GM12878 (cell line): Measurements from ENCODE around the gene GRB10. TPM values are rescaled to one million over a fixed set of nuclear protein-coding genes. Genes with fewer than 3 reads are reported as not detected.

ENCODE experiments used
- ATAC-seq: fragments of 200-7000 bp; cut with Tn5 transposase; 3 replicates; pipeline ENCODE4 v1.9.1; 2020; ENCODE audit warnings: mild to moderate bottlenecking, moderate library complexity
- BruUV-seq: library from RNA; stranded (reverse); fragments of 400-500 nt; replicated peaks from 2 replicates; lab custom pipeline; 2021; lab: Mats Ljungman, UMichigan
- CTCF ChIA-PET: fragments of 300-600 bp; sonication (Branson Sonifier 250); formaldehyde crosslinking; extraction: SDS; loops from one replicate; lab custom pipeline; 2021; ENCODE audit warnings: inconsistent platforms; lab: Yijun Ruan, JAX
- POLR2A ChIA-PET: fragments of 350-600 bp; formaldehyde crosslinking; extraction: SDS; loops from one replicate; lab custom pipeline; 2021; ENCODE audit warnings: inconsistent platforms; lab: Charles Lee
- RAD21 ChIA-PET: fragments of 300-600 bp; sonication (Branson Sonifier 250); formaldehyde crosslinking; loops from one replicate; lab custom pipeline; 2023; ENCODE audit warnings: antibody characterized with exemption; ENCODE audit not compliant: unreplicated experiment; lab: Charles Lee
- SMC1A ChIA-PET: fragments of 300-600 bp; sonication (Branson Sonifier 250); formaldehyde crosslinking; loops from one replicate; lab custom pipeline; 2023; ENCODE audit not compliant: unreplicated experiment, uncharacterized antibody; lab: Charles Lee
- DNase-seq: peaks from one replicate; pipeline ENCODE4 v3.0.0-alpha.2; 2011; ENCODE audit warnings: low read depth, low spot score
- FAIRE-seq: peaks from 3 replicates; lab custom pipeline; 2011; peaks lifted over from hg19 to GRCh38; lab: Jason Lieb, UNC
- H2AFZ ChIP-seq: 2 replicates; pipeline ENCODE4 v1.6.0; 2011; ENCODE audit warnings: low read depth, low read length, control low read depth; ENCODE audit not compliant: control insufficient read depth
- H3K27ac ChIP-seq: 2 replicates; pipeline ENCODE4 v1.5.1; 2011; ENCODE audit warnings: control low read depth; ENCODE audit not compliant: control insufficient read depth, insufficient read depth
- H3K27me3 ChIP-seq, 2 experiments: replicated peaks in 1 of 2; 2 replicates each; pipeline versions ENCODE4 v1.6.0 to v1.6.1; 2011; ENCODE audit warnings: low read length in 1 of 2; ENCODE audit not compliant: control insufficient read depth in 2 of 2, insufficient read depth in 2 of 2
- H3K36me3 ChIP-seq, 2 experiments: 2 replicates each; pipeline ENCODE4 v1.5.1; 2011; ENCODE audit warnings: low read length in 1 of 2; ENCODE audit not compliant: control insufficient read depth in 2 of 2, insufficient read depth in 2 of 2
- H3K4me1 ChIP-seq: 2 replicates; pipeline ENCODE4 v1.6.1; 2011; ENCODE audit warnings: mild to moderate bottlenecking, low read length, moderate library complexity, mixed read lengths; ENCODE audit not compliant: control insufficient read depth, insufficient read depth
- H3K4me2 ChIP-seq: 2 replicates; pipeline ENCODE4 v1.6.0; 2011; ENCODE audit warnings: control low read depth; ENCODE audit not compliant: control insufficient read depth, insufficient read depth
- H3K4me3 ChIP-seq: fragments of 200-600 bp; sonication (generic); 2 replicates; pipeline ENCODE4 v1.5.1; 2016
- H3K79me2 ChIP-seq: 2 replicates; pipeline ENCODE4 v1.6.0; 2011; ENCODE audit warnings: low read length; ENCODE audit not compliant: control insufficient read depth, insufficient read depth
- H3K9ac ChIP-seq: 2 replicates; pipeline ENCODE4 v1.8.0; 2011; ENCODE audit warnings: low read length, control low read depth, mixed read lengths; ENCODE audit not compliant: control insufficient read depth, insufficient read depth
- H3K9me3 ChIP-seq: replicated peaks from 3 replicates; pipeline ENCODE4 v1.5.1; 2011; ENCODE audit warnings: mild to moderate bottlenecking, low read length; ENCODE audit not compliant: control insufficient read depth, insufficient read depth
- H4K20me1 ChIP-seq: 2 replicates; pipeline ENCODE4 v1.6.0; 2011; ENCODE audit not compliant: control insufficient read depth, insufficient read depth
- ATF7 ChIP-seq: fragments of 450-650 bp; IDR thresholded peaks from 2 replicates; pipeline ENCODE4 v1.6.1; 2016; ENCODE audit warnings: low read depth, mild to moderate bottlenecking
- CEBPB ChIP-seq, 2 experiments: fragments of 150-350 bp in 1 of 2; IDR thresholded peaks; 2 replicates each; pipeline ENCODE4 v1.6.1; 2012 to 2014; ENCODE audit warnings: low read depth in 2 of 2, low read length in 2 of 2, borderline replicate concordance in 1 of 2, inconsistent platforms in 1 of 2
- E2F8 ChIP-seq: fragments of 450-650 bp; IDR thresholded peaks from 2 replicates; pipeline ENCODE4 v1.6.1; 2018; ENCODE audit warnings: mild to moderate bottlenecking, low read depth, moderate library complexity; ENCODE audit not compliant: partially characterized antibody
- IRF3 ChIP-seq: fragments of 450-650 bp; IDR thresholded peaks from 2 replicates; pipeline ENCODE4 v1.6.1; 2014; ENCODE audit warnings: mild to moderate bottlenecking
- IRF5 ChIP-seq: fragments of 450-650 bp; IDR thresholded peaks from 2 replicates; pipeline ENCODE4 v1.6.1; 2017; ENCODE audit warnings: borderline replicate concordance
- JUND ChIP-seq: IDR thresholded peaks from 2 replicates; pipeline ENCODE4 v1.6.1; 2012; ENCODE audit warnings: low read depth, mild to moderate bottlenecking, low read length, improper control_type of control experiment, moderate library complexity
- NR2C1 ChIP-seq: fragments of 450-650 bp; IDR thresholded peaks from 2 replicates; pipeline ENCODE4 v1.6.1; 2017; ENCODE audit warnings: antibody characterized with exemption, mild to moderate bottlenecking, moderate library complexity
- NR2F1 ChIP-seq: fragments of 450-650 bp; conservative IDR thresholded peaks from 2 replicates; pipeline ENCODE4 v1.6.1; 2017; ENCODE audit warnings: mild to moderate bottlenecking
- RB1 ChIP-seq: fragments of 450-650 bp; formaldehyde crosslinking; IDR thresholded peaks from 2 replicates; pipeline ENCODE4 v1.6.1; 2017; ENCODE audit warnings: mild to moderate bottlenecking, borderline replicate concordance
- SIN3A ChIP-seq: IDR thresholded peaks from 2 replicates; pipeline ENCODE4 v1.6.1; 2012; ENCODE audit warnings: low read depth, low read length, improper control_type of control experiment
- WGBS: methylation state at CpG from one replicate; pipeline ENCODE4 v1.1.6; 2016; ENCODE audit warnings: low lambda C conversion rate; ENCODE audit not compliant: insufficient replicate concordance, insufficient coverage; ENCODE audit errors: missing lambda C conversion rate; 5-methylcytosine and 5-hydroxymethylcytosine counted together
- in situ Hi-C: fragments of 300-500 bp; cut with MboI; formaldehyde crosslinking; loops from 9 replicates; pipeline ENCODE4 v1.14.3; 2018; ENCODE audit warnings: mixed read lengths
- intact Hi-C: fragments of 100-400 bp; cut with micrococcal nuclease; formaldehyde crosslinking; loops from one replicate; pipeline ENCODE4 v1.14.2; 2022; ENCODE audit not compliant: unreplicated experiment
- polyA plus RNA-seq, 11 experiments: library from polyadenylated mRNA; depleted of rRNA in 4 of 11; unstranded in 6 of 11; stranded (reverse) in 5 of 11; fragments of >200 nt; fragmentation: Nextera tagmentation in 4 of 11; fragmentation: Illumina TruSeq in 1 of 11; extraction: Ambion mirVana in 4 of 11; extraction: Trizol in 1 of 11; gene quantifications; 1 replicate in 1 of 11; 2 replicates in 10 of 11; pipeline versions ENCODE4 v1.2.1 to v1.2.3, GENCODE V29; 2011 to 2016; ENCODE audit warnings: inconsistent platforms in 2 of 11, missing spikeins in 2 of 11, low read depth in 1 of 11
- total RNA-seq, 4 experiments: library from RNA; depleted of rRNA in 3 of 4; stranded (reverse); fragments of >200 nt in 3 of 4; fragmentation: Illumina TruSeq in 1 of 4; extraction: Trizol in 1 of 4; gene quantifications; 2 replicates each; pipeline versions ENCODE4 v1.2.1 to v1.2.3, GENCODE V29; 2013 to 2021

GRB10 gene
- total and polyA plus RNA-seq, 10 of the 15 experiments (the other 5 are each of a cell fraction or from before 2014, with no cell fraction given), result 0.04 to 0.33 TPM; not detected in 8

DNA sequence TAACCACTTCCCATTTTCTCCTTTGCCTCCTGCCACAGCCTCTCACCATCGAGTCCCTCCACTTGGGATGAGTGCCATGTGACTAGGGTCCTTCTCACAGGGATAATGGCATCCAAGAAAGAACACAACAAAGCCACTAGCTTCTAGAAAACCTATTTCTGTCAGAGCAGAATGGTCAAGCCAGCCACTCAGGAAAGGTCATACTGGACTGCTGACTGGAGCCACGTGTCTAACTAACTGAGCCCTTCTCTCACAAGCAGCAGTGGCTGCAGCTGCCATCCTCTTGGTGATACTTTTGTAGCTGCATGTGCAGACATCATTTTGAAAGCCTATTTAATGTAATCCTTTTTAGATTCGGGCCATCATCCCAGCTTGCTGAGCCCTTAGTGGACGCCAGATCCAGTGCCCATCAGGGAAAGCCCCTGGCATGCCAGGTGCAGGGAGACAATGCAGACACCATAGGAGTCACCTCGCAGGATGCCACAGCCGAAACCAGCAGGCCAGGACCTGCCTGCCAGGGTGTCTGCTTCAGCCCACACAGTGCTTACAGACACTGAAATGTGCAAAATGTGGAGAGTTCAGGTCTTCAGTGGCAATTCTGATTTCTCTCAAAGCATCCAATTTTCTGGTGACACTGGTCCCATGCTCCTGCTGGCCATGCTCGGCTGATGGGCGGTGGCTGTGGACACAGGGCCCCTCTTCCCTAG lies 119.1 kb downstream of the GRB10 start (continued):
- no peak for TF ChIP-seq NR2C1
- no peak for TF ChIP-seq IRF5
- no peak for TF ChIP-seq ATF7

DNA sequence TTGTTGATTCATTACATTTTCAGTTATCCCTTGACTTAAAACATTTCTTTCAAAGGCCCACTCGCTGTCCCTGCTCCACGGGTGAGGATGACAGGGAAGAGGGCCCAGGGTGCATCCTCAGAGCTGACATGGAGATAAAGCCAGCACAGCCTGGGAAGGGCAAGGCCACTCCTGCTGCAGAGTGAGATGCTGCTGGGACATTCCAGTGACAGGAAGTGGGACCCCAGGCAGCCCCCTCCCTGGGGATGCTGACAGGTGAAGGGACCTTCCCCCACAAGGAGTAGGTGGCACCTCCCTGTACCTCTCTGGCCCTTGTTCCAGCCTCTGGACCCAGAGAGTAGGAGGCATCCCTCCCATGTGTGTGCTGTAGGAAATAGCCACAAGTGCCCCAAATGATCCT lies 119.7 kb downstream of the GRB10 start:
- Histone ChIP-seq H3K4me1 (peaks cover 42% of the 10 kb centered on the region), H3K27ac (no peak overlapping the region), H3K27me3 (peaks cover 0 to 3% of the 10 kb centered on the region in 2 experiments; a peak in 3 of 4 replicates), H3K4me2 (no peak overlapping the region), H4K20me1 (no peaks in the 10 kb centered on the region), H3K9me3 (no peaks in the 10 kb centered on the region; the same call in 2 of the 3 replicates), H2AFZ (no peak overlapping the region), H3K9ac (no peak overlapping the region), H3K4me3 (no peak overlapping the region), H3K79me2 (no peaks in the 10 kb centered on the region), H3K36me3 (no peaks in the 10 kb centered on the region)
- BruUV-seq, result no TSS peak
- ChIA-PET CTCF (interaction anchor here (0.5 kb wide), 1 partner anchor 32 kb away, joined by 4 read pairs; no protein-coding TSS in a partner anchor), RAD21 (no interaction called here), SMC1A (no interaction called here), POLR2A (no interaction called here)
- no peak for FAIRE-seq
- TF ChIP-seq CEBPB (IDR thresholded peaks at IDR 0.05; ENCODE audit: borderline replicate concordance in 1 of 2, low read depth in 2 of 2, low read length in 2 of 2) (no peak), SIN3A (no peak), JUND (no peak), E2F8 (no peak), NR2F1 (no peak), NR2C1 (no peak), RB1 (no peak), IRF3 (no peak)
- DNase-seq, result no peak
- in situ Hi-C loops (no loop called here), intact Hi-C loops (no loop called here)
- 93% methylated on average over 2 of the region's 2 CpGs for WGBS
- ATAC-seq, result no peak
